Measurements from ENCODE around the gene KIAA1958.

- TF ChIP-seq SP1 (IDR thresholded peaks at IDR 0.05) (no peak), CTCF (IDR thresholded peaks at IDR 0.05; ENCODE audit: low read depth, low read length, missing input control) (no peak), ATF3 (IDR thresholded peaks at IDR 0.05) (no peak), MAX (IDR thresholded peaks at IDR 0.05) (no peak), RAD21 (IDR thresholded peaks at IDR 0.05) (no peak), JUND (IDR thresholded peaks at IDR 0.05) (no peak)
Observed at GRCh38 chr9:112541685-112542084, 55.1 kb downstream of the KIAA1958 start.

Measured in liver (tissue), 3 donors.